Prostate gland (tissue), 2 donors: Measurements from ENCODE around the gene CMKLR1. TPM values are rescaled to one million over a fixed set of nuclear protein-coding genes. Genes with fewer than 3 reads are reported as not detected.

Experiments
- DNase-seq: peaks from one replicate; pipeline ENCODE4 v3.0.0-alpha.2; 2019; ENCODE audit warnings: low spot score
- H3K27ac ChIP-seq, 2 donors: fragments of 200-600 bp; sonication (generic); 2 replicates each; pipeline ENCODE4 v1.5.1; 2017 to 2019
- H3K27me3 ChIP-seq: fragments of 200-600 bp; sonication (generic); replicated peaks from 2 replicates; pipeline ENCODE4 v1.5.1; 2019; ENCODE audit not compliant: insufficient read depth
- H3K36me3 ChIP-seq, 2 donors: fragments of 200-600 bp; sonication (generic); 1 replicate in 1 of 2; 2 replicates in 1 of 2; pipeline versions ENCODE4 v1.5.1 to v1.8.1; 2017 to 2019
- H3K4me1 ChIP-seq: fragments of 200-600 bp; sonication (generic); replicated peaks from 2 replicates; pipeline ENCODE4 v1.5.1; 2019
- H3K4me3 ChIP-seq, 2 donors: fragments of 200-600 bp; sonication (generic); 2 replicates each; pipeline ENCODE4 v1.5.1; 2017 to 2019
- H3K9me3 ChIP-seq: fragments of 200-600 bp; sonication (generic); 2 replicates; pipeline ENCODE4 v1.5.1; 2017
- POLR2A ChIP-seq: fragments of 450-650 bp; IDR thresholded peaks from one replicate; pipeline ENCODE4 v1.6.1; 2016; ENCODE audit warnings: antibody characterized with exemption, mild to moderate bottlenecking
- POLR2AphosphoS5 ChIP-seq: sonication (generic); formaldehyde crosslinking; IDR thresholded peaks from one replicate; pipeline ENCODE4 v1.6.1; 2017; ENCODE audit warnings: antibody characterized with exemption
- WGBS: methylation state at CpG from one replicate; pipeline ENCODE4 v1.1.5; 2018; 5-methylcytosine and 5-hydroxymethylcytosine counted together
- intact Hi-C: fragments of 100-400 bp; cut with DNase I; formaldehyde crosslinking; loops from one replicate; pipeline ENCODE4 v1.14.2; 2022
- total RNA-seq, 2 donors: library from RNA; depleted of rRNA; stranded (reverse); fragments of >200 nt; gene quantifications; one replicate each; pipeline ENCODE4 v1.1.0, GENCODE V29; 2016
- TF ChIP-seq, protein P1 (sequence below), 4 experiments: fragments of 200-600 bp in 2 of 4; fragments of 450-650 bp in 2 of 4; sonication (generic) in 2 of 4; IDR thresholded peaks; 1 replicate in 3 of 4; 2 replicates in 1 of 4; pipeline ENCODE4 v1.5.1; 2016 to 2019; ENCODE audit warnings: antibody characterized with exemption in 4 of 4, mild to moderate bottlenecking in 2 of 4, moderate library complexity in 2 of 4

CMKLR1 gene
- total RNA-seq, 2 donors from 2014 or later = 3.3 to 9.1 TPM

- 86% methylated on average over 2 of the region's 2 CpGs for WGBS
- H3K27ac ChIP-seq = no peak overlapping the region
- no peak for DNase-seq
- no peak overlapping the region for H3K4me3 ChIP-seq
- intact Hi-C loops = no loop called here
- no peaks in the 10 kb centered on the region for H3K27me3 ChIP-seq
- H3K4me1 ChIP-seq = no peaks in the 10 kb centered on the region
- TF ChIP-seq, protein P1, sequence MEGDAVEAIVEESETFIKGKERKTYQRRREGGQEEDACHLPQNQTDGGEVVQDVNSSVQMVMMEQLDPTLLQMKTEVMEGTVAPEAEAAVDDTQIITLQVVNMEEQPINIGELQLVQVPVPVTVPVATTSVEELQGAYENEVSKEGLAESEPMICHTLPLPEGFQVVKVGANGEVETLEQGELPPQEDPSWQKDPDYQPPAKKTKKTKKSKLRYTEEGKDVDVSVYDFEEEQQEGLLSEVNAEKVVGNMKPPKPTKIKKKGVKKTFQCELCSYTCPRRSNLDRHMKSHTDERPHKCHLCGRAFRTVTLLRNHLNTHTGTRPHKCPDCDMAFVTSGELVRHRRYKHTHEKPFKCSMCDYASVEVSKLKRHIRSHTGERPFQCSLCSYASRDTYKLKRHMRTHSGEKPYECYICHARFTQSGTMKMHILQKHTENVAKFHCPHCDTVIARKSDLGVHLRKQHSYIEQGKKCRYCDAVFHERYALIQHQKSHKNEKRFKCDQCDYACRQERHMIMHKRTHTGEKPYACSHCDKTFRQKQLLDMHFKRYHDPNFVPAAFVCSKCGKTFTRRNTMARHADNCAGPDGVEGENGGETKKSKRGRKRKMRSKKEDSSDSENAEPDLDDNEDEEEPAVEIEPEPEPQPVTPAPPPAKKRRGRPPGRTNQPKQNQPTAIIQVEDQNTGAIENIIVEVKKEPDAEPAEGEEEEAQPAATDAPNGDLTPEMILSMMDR (IDR thresholded peaks at IDR 0.05) = no peak
- TF ChIP-seq POLR2A = no peak
- no peak for TF ChIP-seq POLR2AphosphoS5
- no peaks in the 10 kb centered on the region for H3K36me3 ChIP-seq
- no peaks in the 10 kb centered on the region for H3K9me3 ChIP-seq
These were observed 92.0 kb downstream of the CMKLR1 start for GRCh38 chr12:108247130-108247529.

DNA sequence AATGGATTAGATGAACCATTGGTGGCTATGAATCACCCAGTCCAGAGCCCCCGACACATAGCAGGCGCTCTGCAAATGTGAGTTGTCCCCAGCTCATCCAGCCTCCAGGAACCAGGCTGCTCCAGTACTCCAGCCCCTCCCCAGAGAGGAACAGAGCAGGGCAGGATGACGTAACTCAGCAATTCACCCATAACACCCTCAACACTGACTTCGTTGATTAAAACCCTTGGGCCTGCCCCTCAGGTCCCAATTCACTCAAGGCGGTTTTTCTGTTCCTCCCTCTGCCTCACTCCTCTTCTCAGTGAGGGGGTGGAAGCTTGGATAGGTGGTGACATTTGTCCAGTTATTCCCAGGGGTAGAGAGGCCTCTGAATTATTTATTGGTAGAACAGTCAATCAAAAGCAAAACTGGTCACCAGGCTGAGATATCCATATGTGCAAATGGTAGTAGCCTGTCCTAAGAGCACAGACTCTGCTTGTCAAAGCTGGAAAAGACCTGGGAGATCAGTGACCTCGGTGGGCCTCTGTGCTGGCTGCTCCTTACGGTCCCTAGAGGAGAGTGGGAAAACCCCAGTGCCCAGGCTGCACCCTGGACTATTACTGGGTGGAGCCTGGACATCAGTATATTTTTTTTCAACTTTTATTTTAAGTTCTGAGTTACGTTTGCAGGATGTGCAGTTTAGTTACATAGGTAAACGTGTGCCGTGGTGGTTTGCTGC, 97.0 kb downstream of the CMKLR1 start:
- peaks cover 4% of the 10 kb centered on the region for H3K27me3 ChIP-seq
- intact Hi-C loops = no loop called here
- H3K4me1 ChIP-seq = no peaks in the 10 kb centered on the region
- H3K27ac ChIP-seq = no peak overlapping the region
- H3K36me3 ChIP-seq = no peaks in the 10 kb centered on the region
- no peak overlapping the region for H3K4me3 ChIP-seq
- TF ChIP-seq, protein P1 (IDR thresholded peaks at IDR 0.05) = no peak
- TF ChIP-seq POLR2AphosphoS5 = no peak
- no peak for TF ChIP-seq POLR2A
- H3K9me3 ChIP-seq = no peaks in the 10 kb centered on the region
- DNase-seq = no peak
- 64% methylated on average over 10 of the region's 10 CpGs for WGBS

DNA sequence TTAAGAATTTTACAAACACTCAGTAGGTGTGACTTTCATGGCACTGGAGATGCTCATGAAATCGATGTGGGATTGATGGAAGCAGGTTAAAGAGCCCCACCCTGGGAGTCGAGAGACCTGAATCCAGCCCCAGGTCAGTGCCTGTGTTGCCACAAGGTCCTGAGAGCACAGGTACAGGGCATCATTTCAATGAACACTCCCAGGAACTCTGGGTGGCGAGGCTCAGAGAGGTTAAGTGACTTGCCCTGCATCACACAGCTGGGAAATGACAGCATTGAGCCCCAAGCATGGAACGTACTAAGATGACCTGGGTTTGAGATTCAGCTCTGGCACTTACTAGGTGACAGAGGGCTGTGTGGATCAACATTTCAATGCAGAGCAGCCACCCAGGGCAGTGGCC, 98.2 kb downstream of the CMKLR1 start:
- intact Hi-C loops = no loop called here
- WGBS = 95% methylated on average over 4 of the region's 4 CpGs
- no peak for DNase-seq

DNA sequence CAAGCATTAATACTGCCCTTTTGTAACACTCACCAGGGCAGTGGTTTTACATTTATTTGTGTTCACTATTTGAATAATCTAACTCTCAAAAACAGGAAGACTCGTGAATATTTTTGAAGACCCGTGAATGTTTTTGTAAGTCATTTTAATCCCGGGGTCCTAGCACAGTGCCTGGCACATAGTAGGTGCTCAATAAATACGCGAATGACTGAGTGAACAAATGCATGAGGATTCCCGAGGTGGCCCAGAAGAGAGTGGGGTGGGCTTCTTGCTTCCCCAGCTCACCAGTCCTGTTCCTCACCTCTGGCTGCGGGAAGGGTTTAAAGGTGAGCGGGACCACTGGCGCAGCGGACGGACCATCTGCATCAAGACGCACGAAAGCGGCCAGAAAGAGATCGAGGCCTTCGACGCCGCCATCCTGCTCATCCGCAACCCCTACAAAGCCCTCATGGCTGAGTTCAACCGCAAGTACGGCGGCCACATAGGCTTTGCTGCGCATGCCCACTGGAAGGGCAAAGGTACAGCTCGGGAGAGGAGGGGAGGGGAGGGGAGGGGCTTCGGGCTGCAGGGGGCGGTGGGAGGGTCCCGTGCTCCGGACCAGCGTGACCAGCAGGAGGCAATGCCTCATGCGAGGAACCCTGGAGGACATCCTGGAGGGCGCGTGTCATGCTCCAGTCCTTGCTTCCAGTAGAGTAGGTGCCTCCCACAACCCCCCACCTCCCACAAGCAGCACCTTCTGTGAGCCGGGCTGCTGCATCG, 98.9 kb downstream of the CMKLR1 start:
- no peaks in the 10 kb centered on the region for H3K36me3 ChIP-seq
- DNase-seq = no peak
- H3K27me3 ChIP-seq = peaks cover 7% of the 10 kb centered on the region
- intact Hi-C loops = no loop called here
- no peak overlapping the region for H3K4me3 ChIP-seq
- 54% methylated on average over 34 of the region's 34 CpGs for WGBS
- no peak overlapping the region for H3K27ac ChIP-seq
- TF ChIP-seq POLR2A (no peak), POLR2AphosphoS5 (no peak)
- TF ChIP-seq, protein P1 (IDR thresholded peaks at IDR 0.05) = no peak
- H3K9me3 ChIP-seq = no peaks in the 10 kb centered on the region
- no peaks in the 10 kb centered on the region for H3K4me1 ChIP-seq

More for the DNA sequence above, 98.2 kb downstream of the CMKLR1 start:
- peaks cover 7% of the 10 kb centered on the region for H3K27me3 ChIP-seq
- no peaks in the 10 kb centered on the region for H3K9me3 ChIP-seq
- no peak for TF ChIP-seq POLR2A
- TF ChIP-seq POLR2AphosphoS5 = no peak
- TF ChIP-seq, protein P1 (IDR thresholded peaks at IDR 0.05) = no peak
- no peak overlapping the region for H3K27ac ChIP-seq
- H3K4me3 ChIP-seq = no peak overlapping the region
- H3K36me3 ChIP-seq = no peaks in the 10 kb centered on the region
- H3K4me1 ChIP-seq = no peaks in the 10 kb centered on the region
